Measurements from ENCODE around the gene CPEB2.
"Not testable (repeated sequence)": the region's sequence is repeated elsewhere in the genome, so short reads cannot be mapped to it uniquely, and the experiment has no call there.

Gene CPEB2

GRCh38 chr4:15054541-15054940, 52.3 kb downstream of the CPEB2 start:
- no peak for DNase-seq (ENCODE audit: low read depth)

DNA sequence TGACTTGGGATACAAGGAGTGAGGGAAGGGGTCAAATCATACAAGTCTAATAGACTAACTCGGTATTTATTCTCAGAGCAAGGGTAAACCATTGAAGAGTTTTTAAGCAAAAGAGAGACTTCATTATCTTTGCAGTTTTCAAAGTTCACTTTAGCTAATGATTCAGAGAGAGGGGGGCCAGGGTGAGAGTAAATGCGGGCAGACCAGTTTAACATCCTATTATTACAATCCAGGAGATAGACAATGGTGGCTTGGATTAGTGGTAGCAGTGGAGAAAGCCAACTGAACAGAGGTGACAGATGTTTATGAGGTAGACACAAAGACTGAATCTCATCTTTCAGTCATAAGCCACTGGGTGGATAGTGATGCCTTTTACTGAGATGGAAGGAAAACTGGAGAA, 57.9 kb downstream of the CPEB2 start:
- DNase-seq (ENCODE audit: low read depth): no peak

DNA sequence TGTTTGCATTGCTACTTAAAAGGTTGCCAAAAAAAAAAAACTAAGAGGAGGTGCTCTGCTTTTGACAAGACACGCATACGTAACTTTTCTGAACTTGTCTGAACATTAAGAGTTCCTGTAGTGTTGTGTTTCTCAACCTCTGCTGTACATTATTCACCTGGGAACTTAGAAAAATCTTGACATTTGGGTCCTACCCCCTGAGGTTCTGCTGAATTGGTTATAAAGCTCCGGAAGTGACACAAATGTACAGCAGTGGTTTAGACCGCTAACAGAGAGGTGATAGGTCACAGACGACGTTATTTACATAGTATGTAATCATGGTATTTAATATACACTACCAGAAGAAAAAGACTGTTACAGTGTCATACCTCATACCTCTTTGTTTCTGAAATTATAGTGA, 61.1 kb downstream of the CPEB2 start:
- DNase-seq (ENCODE audit: low read depth): no peak

DNA sequence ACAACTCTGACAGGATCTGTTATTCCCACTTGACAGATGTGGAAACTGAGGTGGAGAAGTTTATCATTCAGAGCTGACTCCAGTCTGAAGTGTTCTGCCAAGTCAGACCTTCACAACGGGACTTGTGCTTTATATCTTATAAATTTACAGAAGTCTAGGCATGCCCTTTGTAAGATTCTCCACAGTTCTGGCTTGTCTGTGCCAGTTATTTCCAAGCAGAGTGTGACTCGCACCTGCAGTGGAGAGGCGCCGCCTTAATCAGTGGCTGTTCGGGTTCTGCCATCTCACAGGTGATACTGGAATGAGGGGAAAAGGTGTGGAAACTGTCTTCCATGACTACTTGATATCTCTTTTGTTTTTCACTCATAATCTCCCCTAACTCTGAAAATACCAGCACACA, 63.2 kb downstream of the CPEB2 start:
- no peak for DNase-seq (ENCODE audit: low read depth)

DNA sequence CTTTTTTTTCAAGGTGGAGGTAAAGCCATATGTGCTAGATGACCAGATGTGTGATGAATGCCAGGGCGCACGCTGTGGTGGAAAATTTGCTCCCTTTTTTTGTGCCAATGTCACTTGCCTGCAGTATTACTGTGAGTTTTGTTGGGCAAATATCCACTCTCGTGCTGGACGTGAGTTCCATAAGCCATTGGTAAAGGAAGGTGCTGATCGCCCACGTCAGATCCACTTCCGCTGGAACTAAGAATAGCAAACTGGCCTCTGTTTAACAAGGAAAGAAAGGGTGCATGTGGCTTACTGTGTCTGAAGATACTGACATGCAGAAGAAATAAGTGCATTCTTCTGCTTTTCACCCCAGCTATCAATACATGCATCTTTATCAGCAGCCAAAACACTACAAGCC, 63.9 kb downstream of the CPEB2 start:
- DNase-seq (ENCODE audit: low read depth): no peak

- DNase-seq (ENCODE audit: low read depth): no peak
Measured at GRCh38 chr4:15068298-15068697, 66.0 kb downstream of the CPEB2 start.

- no peak for DNase-seq (ENCODE audit: low read depth)
Measured at GRCh38 chr4:15075875-15076274, 73.6 kb downstream of the CPEB2 start.

DNA sequence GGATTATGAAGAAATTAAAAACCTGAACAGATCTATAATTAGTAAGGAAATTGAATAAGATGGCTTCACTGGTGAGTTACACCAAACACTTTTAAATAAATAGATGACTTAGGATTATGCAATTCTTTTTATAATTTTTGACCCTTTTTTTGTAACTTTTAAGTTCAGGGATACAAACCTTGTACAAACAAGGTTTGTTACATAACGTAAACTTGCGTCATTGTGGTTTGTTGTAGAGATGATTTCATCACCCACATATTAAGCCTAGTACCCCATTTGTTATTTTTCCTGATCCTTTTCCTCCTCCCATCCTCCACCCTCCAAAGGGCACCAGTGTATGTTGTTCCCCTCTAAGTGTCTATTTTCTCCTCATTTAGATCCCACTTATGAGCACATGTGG, 75.7 kb downstream of the CPEB2 start:
- no peak for DNase-seq (ENCODE audit: low read depth)

- DNase-seq (ENCODE audit: low read depth): no peak
Measured at GRCh38 chr4:15078682-15079642, 76.7 kb downstream of the CPEB2 start.

GRCh38 chr4:15084780-15085179, 82.5 kb downstream of the CPEB2 start:
- DNase-seq (ENCODE audit: low read depth): no peak

DNA sequence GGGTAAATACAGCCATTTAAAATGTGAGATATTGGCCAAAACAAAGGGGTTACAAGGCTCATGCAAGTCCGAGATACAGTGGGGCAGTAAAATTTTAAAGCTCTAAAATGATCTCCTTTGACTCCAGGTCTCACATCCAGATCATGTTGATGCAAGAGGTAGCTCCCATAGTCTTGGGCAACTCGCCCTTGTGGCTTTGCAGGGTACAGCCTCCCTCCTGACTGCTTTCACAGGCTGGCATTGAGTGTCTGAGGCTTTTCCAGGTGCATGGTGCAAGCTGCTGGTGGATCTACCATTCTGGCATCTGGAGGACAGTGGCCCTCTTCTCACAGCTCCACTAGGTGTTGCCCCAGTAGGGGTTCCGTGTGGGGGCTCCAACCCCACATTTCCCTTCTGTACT, 83.5 kb downstream of the CPEB2 start:
- DNase-seq (ENCODE audit: low read depth): not testable (repeated sequence)

DNA sequence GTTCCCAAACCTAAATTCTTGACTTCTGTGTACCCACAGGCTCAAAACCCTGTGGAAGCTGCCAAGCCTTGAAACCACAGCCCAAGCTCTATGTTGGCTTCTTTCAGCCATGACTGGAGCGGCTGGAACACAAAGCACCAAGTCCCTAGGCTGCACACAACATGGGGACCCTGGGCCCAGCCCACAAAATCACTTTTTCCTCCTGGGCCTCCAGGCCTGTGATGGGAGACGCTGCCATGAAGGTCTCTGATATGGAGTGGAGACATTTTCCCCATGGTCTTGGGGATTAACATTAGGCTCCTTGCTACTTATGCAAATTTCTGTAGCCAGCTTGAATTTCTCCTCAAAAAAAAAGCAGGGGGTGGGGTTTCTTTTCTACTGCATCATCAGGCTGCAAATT, 84.0 kb downstream of the CPEB2 start:
- not testable (repeated sequence) for DNase-seq (ENCODE audit: low read depth)

DNA sequence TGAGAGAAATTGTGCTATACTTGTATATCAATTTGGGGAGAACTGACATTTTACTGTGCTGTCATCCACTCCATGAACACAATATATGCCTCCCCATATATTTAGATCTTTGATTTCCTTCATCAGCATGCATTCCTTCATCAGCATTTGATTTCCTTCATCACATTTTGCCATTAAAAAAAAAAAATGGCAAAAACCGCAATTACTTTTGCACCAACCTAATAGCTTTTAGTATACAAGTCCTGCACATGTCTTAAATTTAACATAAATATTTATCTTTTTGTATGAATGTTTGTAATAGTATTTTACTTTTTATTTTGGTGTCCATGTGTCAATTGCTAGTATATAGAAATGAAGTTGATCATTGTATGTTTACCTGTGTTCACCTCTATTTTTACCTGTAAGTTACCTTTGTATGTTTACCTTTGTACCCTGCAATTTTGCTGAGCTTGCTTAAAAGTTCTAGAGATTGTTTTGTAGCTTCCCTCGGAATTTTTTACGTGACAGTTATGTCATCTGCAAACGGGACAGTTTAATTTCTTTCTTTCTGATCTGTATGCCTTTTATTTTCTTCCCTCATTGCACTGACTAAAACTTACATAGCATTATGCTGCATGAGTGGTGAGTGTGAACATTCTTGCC, 86.2 kb downstream of the CPEB2 start:
- no peak for DNase-seq (ENCODE audit: low read depth)

DNA sequence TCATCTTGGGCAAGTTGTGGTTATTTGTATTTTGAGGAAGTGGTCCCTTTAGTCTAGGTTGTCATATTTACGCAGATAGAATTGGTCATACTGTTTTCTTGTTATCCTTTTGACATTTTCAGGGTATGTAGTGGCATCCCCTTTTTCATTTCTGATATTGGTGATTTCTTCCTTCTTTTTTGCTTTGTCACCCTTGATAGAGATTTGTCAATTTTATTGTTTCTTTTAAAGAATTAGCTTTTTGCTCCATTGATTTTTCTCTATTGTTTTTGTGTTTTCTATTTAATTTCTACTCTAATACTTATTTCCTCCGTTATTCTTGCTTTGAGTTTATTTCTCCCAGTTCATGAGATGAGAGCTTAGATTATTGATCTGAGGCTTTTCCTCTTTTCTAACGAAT, 87.7 kb downstream of the CPEB2 start:
- DNase-seq (ENCODE audit: low read depth): no peak

GRCh38 chr4:15100380-15100779, 98.1 kb downstream of the CPEB2 start:
- no peak for DNase-seq (ENCODE audit: low read depth)

- DNase-seq (ENCODE audit: low read depth): no peak
Measured at GRCh38 chr4:15100994-15101695, 98.9 kb downstream of the CPEB2 start.

DNA sequence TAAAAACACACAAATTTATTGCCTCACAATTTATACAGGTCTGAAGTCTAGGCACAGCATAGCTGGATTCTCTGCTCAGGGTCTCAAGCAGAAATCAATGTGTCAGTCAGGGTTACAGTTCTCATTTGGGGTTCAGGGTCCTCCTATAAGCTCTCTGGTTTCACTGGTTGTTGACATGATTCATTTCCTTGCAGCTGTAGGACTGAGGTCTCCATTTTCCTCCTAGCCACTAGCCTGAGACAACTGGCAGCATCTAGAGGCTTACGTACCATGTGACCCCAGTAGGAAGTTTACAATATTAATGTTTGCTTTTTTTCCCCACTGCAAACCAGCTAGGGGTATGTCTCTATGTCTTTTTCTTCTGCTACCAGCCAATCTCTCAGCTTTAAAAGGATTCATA, 102.5 kb downstream of the CPEB2 start:
- DNase-seq (ENCODE audit: low read depth): no peak

DNA sequence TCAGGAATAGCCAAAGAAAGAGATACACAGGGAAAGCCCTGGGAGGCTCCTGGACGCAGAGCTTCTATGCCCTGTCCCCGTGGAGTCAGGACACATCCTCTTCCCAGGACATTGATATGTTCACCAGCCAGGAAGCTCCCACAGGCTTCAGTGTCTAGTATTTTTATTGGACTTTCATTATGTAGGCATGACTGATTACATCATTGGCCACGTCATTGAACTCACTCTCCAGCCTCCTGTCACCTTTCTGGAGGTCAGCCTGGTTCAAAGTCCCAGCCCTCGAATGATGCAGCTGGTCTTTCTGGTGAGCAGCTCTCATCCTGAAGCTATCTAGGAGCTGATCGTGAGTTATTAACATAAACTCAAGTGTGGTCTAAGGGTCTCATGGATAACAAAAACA, 104.1 kb downstream of the CPEB2 start:
- no peak for DNase-seq (ENCODE audit: low read depth)

- DNase-seq (ENCODE audit: low read depth): no peak
Measured at GRCh38 chr4:15109600-15109999, 107.3 kb downstream of the CPEB2 start.

- DNase-seq (ENCODE audit: low read depth): no peak
Measured at GRCh38 chr4:15110120-15110571, 107.9 kb downstream of the CPEB2 start.

DNA sequence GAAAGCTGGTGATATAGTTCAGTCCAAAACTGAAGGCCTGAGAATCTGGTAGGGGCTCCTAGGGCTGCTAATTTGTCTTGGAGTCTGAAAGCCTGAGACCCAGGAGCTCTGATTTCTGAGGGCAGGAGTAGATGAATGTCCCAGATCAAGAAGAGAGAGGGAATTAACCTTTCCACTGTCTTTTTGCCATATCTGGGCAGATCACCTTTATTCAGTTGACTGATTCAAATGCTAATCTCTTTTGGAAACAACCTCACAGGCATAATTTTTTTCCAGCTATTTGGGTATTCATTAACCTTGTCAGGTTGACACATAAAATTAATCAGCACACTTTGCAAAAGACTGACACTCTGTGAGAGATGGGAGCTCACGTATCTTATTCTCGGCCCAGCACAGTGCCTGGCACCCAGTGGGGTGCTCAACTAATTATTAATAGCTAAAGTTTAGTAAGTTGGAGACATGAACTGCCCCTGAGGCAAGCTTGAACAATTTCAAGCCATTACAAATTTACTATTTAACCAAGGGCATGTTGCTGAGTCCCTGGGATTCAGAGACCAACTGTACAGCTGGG, 114.3 kb downstream of the CPEB2 start:
- no peak for DNase-seq (ENCODE audit: low read depth)

DNA sequence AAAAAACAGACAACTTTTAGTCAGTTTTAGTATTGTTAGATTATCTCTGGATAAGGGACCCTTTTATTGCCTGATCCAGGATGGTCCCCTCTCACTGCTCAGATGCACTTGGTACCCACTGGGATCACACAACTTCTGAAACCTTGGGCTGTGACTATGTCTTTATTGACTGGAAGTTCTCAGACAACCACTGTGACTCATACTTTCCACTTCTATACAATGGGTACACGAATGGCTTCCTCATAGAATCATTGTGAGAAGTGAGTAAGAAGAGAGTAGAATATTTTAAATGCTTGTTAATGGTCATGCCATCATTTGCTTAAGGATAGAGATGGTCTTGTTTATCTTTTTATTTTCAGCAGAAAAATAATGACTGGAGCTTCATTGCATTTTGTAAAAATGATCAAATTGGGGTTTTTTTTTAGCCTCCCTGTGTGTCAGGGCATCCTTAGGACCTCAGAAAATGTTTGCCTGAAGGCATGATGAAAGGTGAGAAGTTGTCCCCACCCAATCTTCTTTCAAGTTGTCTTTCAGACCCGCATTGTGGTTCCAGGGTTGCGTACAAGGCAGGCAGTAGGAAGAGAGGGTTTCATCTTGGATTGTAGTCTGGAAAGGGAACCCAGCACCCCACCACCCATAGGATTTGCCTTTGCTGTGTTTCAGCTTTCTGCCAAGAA, 115.1 kb downstream of the CPEB2 start:
- DNase-seq (ENCODE audit: low read depth): no peak

Measured in stimulated activated CD8-positive, alpha-beta memory T cell treated with anti-CD3 and anti-CD28 coated beads, Interleukin-12 subunit alpha, Interleukin-12 subunit beta, amount 100 ng/mL, for 1 hour (primary cell).